ENCODE data around the gene HDGF. TPM values are rescaled to one million over a fixed set of nuclear protein-coding genes. Genes with fewer than 3 reads are reported as not detected.
A peak's percentile ranks its signal among the peaks of the same experiment; 100 is the strongest.

Gene HDGF
- total RNA-seq, 3 donors from 2014 or later (not counting 1 experiment from before 2014, with no cell fraction given) = 95.3 to 110 (median 96.6) TPM

- Mint-ChIP-seq H3K4me1 (peaks cover 18 to 33% of the 10 kb centered on the region in 2 donors), H3K4me3 (peak overlapping the region; percentile 67), H3K27ac (peak overlapping the region in 1 of 2 donors; percentile 84), H3K36me3 (no peaks in the 10 kb centered on the region), H3K27me3 (ENCODE audit: low read depth in 2 of 2) (peaks cover 16 to 26% of the 10 kb centered on the region in 2 donors), H3K9me3 (no peaks in the 10 kb centered on the region)
- H3K4me3 ChIP-seq (ENCODE audit: low read length) = peak overlapping the region; percentile 53
- no peaks in the 10 kb centered on the region for H3K36me3 ChIP-seq (ENCODE audit: control insufficient read depth, insufficient read depth, low read length)
- H3K9me3 ChIP-seq (ENCODE audit: control insufficient read depth, insufficient read depth, low read length) = no peaks in the 10 kb centered on the region
- peaks cover 35% of the 10 kb centered on the region for H3K27me3 ChIP-seq (ENCODE audit: control insufficient read depth, insufficient read depth, low read length)
- WGBS (ENCODE audit: insufficient coverage) = 3% methylated on average over 29 of the region's 29 CpGs
- ATAC-seq (peak in 2 of 3 donors; percentile 14 to 52), DNase-seq (peak; percentile 39 to 44)
- no peak for TF ChIP-seq CTCF (IDR thresholded peaks at IDR 0.05)
- peaks cover 31% of the 10 kb centered on the region for H3K4me1 ChIP-seq (ENCODE audit: control insufficient read depth, insufficient read depth, low read length)
- no peak overlapping the region for H3K27ac ChIP-seq (ENCODE audit: low read length)
- intact Hi-C loops (cut with micrococcal nuclease) = no loop called here
Measured at GRCh38 chr1:156704930-156705320, 46.5 kb downstream of the HDGF start.

DNA sequence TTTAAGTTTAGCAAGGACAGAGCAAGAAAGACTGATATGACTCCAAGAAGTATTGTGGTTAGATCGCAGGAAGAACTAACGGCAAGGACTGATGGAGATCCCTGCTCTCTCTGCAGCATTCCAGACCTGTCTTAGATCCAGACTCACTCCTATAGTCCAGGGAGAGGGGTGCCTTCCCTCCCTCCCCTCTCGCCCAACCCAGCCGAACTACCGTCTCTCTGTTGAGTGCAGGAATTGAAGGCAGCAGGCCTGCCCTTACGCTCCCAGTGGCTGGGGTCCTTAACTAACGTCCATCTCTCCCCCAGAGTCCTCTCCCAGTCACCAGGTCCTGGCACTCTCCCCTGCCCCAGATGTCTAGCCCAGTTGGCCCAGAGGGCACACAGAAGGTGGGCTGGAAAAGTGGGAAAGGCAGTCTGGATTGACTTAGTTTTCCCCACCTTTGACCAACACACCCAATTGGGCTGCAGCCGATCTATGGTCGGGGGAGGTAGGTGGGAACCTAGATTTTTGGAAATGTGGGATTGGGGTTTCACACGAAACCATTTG, 47.2 kb downstream of the HDGF start:
- H3K27me3 Mint-ChIP-seq (ENCODE audit: low read depth in 2 of 2) = peaks cover 16 to 30% of the 10 kb centered on the region in 2 donors
- 50% methylated on average over 10 of the region's 10 CpGs for WGBS (ENCODE audit: insufficient coverage)
- TF ChIP-seq CTCF (IDR thresholded peaks at IDR 0.05) = no peak
- no peaks in the 10 kb centered on the region for H3K9me3 Mint-ChIP-seq
- H3K27me3 ChIP-seq (ENCODE audit: control insufficient read depth, insufficient read depth, low read length) = peaks cover 35% of the 10 kb centered on the region
- ATAC-seq = no peak
- H3K36me3 ChIP-seq (ENCODE audit: control insufficient read depth, insufficient read depth, low read length) = no peaks in the 10 kb centered on the region
- intact Hi-C loops (cut with micrococcal nuclease) = no loop called here
- H3K4me1 ChIP-seq (ENCODE audit: control insufficient read depth, insufficient read depth, low read length) = peaks cover 31% of the 10 kb centered on the region
- H3K36me3 Mint-ChIP-seq = no peaks in the 10 kb centered on the region
- H3K9me3 ChIP-seq (ENCODE audit: control insufficient read depth, insufficient read depth, low read length) = no peaks in the 10 kb centered on the region
- no peak overlapping the region for H3K27ac ChIP-seq (ENCODE audit: low read length)
- no peak overlapping the region for H3K4me3 ChIP-seq (ENCODE audit: low read length)
- no peak for DNase-seq
- H3K4me3 Mint-ChIP-seq = peak overlapping the region; percentile 58
- H3K27ac Mint-ChIP-seq = no peak overlapping the region
- peaks cover 18 to 33% of the 10 kb centered on the region in 2 donors for H3K4me1 Mint-ChIP-seq

- intact Hi-C loops (cut with micrococcal nuclease) = no loop called here
- Mint-ChIP-seq H3K4me1 (peaks cover 18 to 33% of the 10 kb centered on the region in 2 donors), H3K27me3 (ENCODE audit: low read depth in 2 of 2) (peaks cover 16 to 34% of the 10 kb centered on the region in 2 donors), H3K4me3 (peak overlapping the region; percentile 58), H3K36me3 (no peaks in the 10 kb centered on the region), H3K9me3 (no peaks in the 10 kb centered on the region), H3K27ac (no peak overlapping the region)
- Histone ChIP-seq H3K4me3 (ENCODE audit: low read length) (no peak overlapping the region), H3K9me3 (ENCODE audit: control insufficient read depth, insufficient read depth, low read length) (no peaks in the 10 kb centered on the region), H3K27me3 (ENCODE audit: control insufficient read depth, insufficient read depth, low read length) (peaks cover 35% of the 10 kb centered on the region), H3K36me3 (ENCODE audit: control insufficient read depth, insufficient read depth, low read length) (no peaks in the 10 kb centered on the region), H3K27ac (ENCODE audit: low read length) (no peak overlapping the region), H3K4me1 (ENCODE audit: control insufficient read depth, insufficient read depth, low read length) (peaks cover 31% of the 10 kb centered on the region)
- no peak for DNase-seq
- TF ChIP-seq CTCF (IDR thresholded peaks at IDR 0.05) = no peak
- no peak for ATAC-seq
- 28% methylated on average over 4 of the region's 4 CpGs for WGBS (ENCODE audit: insufficient coverage)
Measured at GRCh38 chr1:156703741-156704140, 47.7 kb downstream of the HDGF start.

DNA sequence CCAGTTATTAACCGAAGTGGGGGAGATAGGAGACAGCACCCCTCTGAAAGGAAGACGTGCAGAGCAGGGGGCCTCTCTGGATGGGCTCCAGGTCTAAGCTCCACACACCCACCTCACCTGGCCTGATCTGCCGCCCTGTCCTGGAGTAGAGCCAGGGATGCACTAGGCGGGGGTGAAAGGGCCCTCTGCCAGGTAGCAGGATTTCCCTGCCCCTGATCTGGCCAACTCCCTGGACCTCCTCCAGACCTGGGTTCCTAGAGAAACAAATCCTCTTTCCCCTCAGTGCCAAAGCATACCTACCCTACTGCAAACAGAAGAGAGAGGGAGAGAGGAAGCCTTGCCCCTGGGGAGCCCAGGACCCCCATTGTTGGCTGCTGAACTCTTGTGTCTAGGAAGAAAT, 48.1 kb downstream of the HDGF start:
- peaks cover 31% of the 10 kb centered on the region for H3K4me1 ChIP-seq (ENCODE audit: control insufficient read depth, insufficient read depth, low read length)
- ATAC-seq (no peak), DNase-seq (no peak)
- H3K9me3 Mint-ChIP-seq = no peaks in the 10 kb centered on the region
- H3K9me3 ChIP-seq (ENCODE audit: control insufficient read depth, insufficient read depth, low read length) = no peaks in the 10 kb centered on the region
- H3K27ac ChIP-seq (ENCODE audit: low read length) = no peak overlapping the region
- H3K36me3 ChIP-seq (ENCODE audit: control insufficient read depth, insufficient read depth, low read length) = no peaks in the 10 kb centered on the region
- H3K4me3 ChIP-seq (ENCODE audit: low read length) = no peak overlapping the region
- peaks cover 16 to 35% of the 10 kb centered on the region in 2 donors for H3K27me3 Mint-ChIP-seq (ENCODE audit: low read depth in 2 of 2)
- H3K4me1 Mint-ChIP-seq = peaks cover 18 to 33% of the 10 kb centered on the region in 2 donors
- WGBS (ENCODE audit: insufficient coverage) = 87% methylated on average over 4 of the region's 4 CpGs
- intact Hi-C loops (cut with micrococcal nuclease) = no loop called here
- TF ChIP-seq CTCF (IDR thresholded peaks at IDR 0.05) = no peak
- no peak overlapping the region for H3K4me3 Mint-ChIP-seq
- H3K27ac Mint-ChIP-seq = no peak overlapping the region
- no peaks in the 10 kb centered on the region for H3K36me3 Mint-ChIP-seq
- peaks cover 35% of the 10 kb centered on the region for H3K27me3 ChIP-seq (ENCODE audit: control insufficient read depth, insufficient read depth, low read length)

Data from natural killer cell (primary cell).